Activated CD8-positive, alpha-beta memory T cell treated with anti-CD3 and anti-CD28 coated beads, Interleukin-2, amount 50 U/mL, for 24 hours (primary cell): ENCODE results near the gene NKAPD1.
"Not testable (repeated sequence)": the region's sequence is repeated elsewhere in the genome, so short reads cannot be mapped to it uniquely, and the experiment has no call there.

Experiments
- DNase-seq: peaks from one replicate; pipeline ENCODE4 v3.0.0-alpha.2; 2020; ENCODE audit errors: extremely low read depth

The NKAPD1 gene

DNA sequence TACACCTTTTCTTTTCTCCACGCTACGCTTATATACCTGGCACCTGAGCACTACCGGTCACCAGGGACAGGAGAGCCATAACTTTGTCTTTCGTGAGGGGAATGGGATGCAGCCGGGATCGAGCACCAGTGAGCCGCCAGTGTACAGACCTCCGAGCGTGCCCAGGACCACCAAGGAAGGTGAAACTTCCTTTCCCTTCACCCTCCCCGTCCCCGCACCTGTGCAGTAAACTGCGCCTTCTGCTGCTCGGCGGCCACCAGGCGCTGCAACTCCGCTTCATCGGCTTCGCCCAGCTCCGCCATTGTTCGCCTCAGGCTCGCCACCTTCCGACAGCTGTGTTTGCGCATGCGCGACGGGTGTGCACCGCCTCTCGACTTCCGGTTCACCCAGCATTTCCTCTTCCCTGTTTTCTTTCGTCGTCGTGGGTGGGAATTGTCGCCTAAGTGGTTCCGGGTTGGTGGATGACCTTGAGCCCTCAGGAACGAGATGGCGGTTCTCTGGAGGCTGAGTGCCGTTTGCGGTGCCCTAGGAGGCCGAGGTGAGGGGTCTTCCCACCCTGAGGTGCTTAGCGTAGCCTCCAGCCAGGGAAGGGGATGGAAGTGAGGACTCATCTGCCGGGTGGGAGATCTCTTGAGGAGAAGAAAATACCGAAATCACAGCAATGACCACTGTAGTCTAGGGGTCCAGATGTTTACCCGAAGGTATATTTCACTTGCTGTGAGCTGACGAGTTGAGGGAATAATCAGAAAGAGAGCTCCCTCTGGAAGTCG is 12.5 kb downstream of the NKAPD1 start, which contains the start of the genes SDHD and TIMM8B:
SDHD (plus strand) TSS at position 452 of the 770 bp plus-strand sequence; CDS start at position 487, 35 bp downstream.
TIMM8B (minus strand) TSS at position 335 of the 770 bp plus-strand sequence; CDS start at position 302, 33 bp downstream.
- peak; percentile 90 for DNase-seq

- DNase-seq: no peak
Observed at GRCh38 chr11:112087212-112087611, 13.1 kb downstream of the NKAPD1 start.

DNA sequence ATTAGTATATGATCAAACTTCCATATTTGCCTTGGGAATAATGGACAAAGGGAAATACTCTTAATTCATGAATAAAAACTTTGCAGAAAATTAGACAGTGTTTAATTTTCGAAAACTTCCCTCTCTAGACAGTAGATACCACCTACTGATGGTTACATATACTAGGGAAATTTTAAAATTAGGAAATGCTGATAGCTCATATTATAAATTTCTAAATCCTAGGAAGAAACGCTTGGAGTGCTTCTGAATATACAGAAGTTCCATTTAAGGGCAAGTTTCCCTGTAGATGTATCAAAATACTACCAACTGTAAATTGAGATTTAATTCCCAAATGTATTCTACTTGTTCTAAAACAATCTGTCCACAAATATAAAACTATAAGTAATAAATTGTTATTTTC is 21.2 kb downstream of the NKAPD1 start:
- not testable (repeated sequence) for DNase-seq

GRCh38 chr11:112096194-112096593 is 22.1 kb downstream of the NKAPD1 start:
- no peak for DNase-seq

- no peak for DNase-seq
Observed at GRCh38 chr11:112097734-112098528, 23.8 kb downstream of the NKAPD1 start.

DNA sequence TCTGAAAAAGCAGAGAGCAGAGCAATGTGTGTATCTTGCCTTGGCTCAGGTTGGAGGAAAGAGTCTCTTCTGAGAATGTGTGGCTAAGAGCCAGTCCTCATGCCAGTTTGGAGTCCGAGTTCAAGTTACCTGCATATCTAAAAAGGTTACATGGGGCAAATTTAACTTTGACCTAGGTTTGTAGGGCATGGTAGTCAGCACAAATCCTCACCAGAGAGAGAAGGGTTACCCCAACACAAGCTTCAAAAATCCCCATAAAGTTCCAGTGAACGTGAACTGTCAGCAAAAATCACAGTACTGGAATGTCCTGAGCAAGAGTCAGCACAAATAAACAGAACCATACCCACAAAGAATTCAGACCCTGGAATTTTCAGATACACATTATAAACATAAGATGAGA is 26.4 kb downstream of the NKAPD1 start:
- DNase-seq: no peak

GRCh38 chr11:112103446-112103845 is 29.3 kb downstream of the NKAPD1 start:
- DNase-seq: no peak

DNA sequence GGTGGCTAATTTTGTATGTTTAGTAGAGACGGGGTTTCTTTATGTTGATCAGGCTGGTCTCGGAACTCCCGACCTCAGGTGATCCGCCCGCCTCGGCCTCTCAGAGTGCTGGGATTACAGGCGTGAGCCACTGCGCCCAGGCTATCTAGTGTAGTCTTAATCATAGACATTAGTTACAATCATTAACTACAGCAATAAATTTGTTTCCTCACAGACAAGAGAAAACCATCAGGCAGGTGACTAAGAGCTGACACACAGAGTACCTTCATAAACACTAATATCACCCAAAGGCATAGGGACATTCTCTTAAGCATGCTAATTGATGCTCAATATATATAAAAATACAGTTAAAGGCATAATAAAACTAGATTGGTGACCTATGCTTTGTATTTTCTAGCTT is 32.0 kb downstream of the NKAPD1 start:
- DNase-seq: no peak

DNA sequence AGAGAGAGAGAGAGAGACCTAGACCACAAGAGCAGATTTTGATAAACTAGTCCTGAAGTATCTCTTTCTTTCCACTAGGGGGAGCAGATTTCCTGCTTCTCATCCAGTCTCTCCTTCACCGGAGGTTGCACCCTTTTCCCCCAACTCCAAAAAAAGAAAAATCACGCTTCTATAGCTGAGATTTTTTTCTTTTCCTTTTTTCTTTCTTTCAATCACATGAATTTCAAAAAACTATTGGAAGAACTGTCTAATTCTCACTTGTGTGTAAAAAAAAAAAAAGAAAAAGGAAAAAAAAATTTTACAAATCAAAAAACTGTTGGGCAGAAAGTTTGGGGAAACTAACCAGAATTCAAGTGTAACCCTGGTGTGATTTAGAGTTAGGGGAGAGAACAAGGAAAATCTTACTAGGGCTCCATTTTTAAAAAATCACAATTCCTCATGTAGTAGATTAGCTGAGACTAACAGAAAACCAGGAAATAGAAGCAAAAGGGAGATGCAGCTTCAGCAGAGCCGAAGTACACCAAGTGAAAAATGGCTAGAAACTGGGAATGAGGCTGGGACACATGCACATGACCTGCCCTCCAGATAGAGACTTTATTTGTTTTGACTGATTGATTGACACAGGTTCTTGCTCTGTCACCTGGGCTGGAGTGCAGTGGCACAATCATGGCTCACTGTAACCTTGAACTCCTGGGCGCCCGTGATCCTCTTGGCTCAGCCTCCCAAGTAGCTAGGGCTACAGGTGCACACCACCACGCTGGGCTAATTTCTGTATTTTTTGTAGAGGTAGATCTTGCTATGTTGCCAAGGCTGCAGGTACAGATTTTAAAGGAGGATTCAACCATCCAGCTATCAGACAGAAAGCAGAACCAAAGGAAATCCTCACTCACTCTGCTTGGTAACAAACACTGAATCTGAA is 39.7 kb downstream of the NKAPD1 start:
- no peak for DNase-seq

- DNase-seq: no peak
Observed at GRCh38 chr11:112114460-112114859, 40.4 kb downstream of the NKAPD1 start.

- DNase-seq: no peak
Observed at GRCh38 chr11:112115386-112115785, 41.3 kb downstream of the NKAPD1 start.

DNA sequence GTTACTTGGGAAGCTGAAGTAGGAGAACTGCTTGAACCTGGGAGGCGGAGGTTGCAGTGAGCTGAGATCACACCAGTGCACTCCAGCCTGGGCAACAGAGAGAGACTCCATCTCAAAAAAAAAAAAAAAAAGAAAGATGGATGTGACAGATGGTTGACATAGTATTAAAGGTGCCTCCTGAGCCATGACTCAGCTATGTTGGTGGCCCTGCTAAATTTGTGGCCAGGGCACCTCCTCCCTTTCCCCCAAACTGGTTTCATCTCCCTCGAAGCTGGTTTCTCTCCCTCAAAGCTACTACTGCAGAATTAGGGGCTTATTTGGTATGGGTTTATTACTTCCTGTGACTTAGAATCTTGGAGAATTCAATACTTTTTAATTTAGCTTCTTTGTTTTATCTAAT is 44.1 kb downstream of the NKAPD1 start:
- no peak for DNase-seq

- DNase-seq: no peak
Observed at GRCh38 chr11:112121981-112122615, 48.0 kb downstream of the NKAPD1 start.

DNA sequence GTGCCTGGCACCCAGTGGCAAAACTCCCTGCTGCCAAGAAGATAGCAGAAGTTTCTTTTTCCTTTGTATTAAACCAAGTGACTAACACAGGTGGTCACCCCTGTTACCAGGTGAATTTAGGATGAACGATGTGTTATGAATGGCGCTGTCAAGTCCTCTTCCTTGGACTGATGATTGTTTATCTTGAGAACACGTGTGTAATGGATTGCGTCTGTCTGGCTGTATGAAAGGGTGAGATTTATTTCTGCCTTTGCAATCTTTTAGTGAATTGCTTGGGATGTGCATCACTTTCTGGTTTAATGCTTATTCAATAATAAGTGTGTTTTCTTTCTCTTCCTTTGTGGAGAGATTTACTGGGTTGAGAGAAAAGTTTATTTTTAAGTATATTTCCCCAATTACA is 49.0 kb downstream of the NKAPD1 start:
- no peak for DNase-seq

DNA sequence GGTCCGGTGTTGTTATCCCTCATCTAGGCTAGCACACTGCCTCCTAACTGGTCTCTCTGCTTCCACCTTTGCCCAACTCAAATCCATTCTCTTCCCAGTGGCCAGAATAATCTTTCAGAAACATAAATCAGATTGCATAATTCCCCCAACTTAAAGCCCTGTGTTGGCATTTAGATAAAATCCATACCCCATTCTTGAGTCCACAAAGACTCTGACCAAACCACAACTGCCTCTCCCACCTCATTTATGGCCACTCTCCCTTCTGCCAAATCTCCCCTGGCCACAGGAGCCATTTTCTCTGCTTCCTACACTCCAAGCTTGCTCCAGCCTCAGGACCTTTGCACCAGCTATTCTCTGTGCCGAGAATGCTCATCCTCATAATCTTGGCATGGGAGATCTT is 53.0 kb downstream of the NKAPD1 start:
- DNase-seq: no peak

GRCh38 chr11:112128483-112129121 is 54.5 kb downstream of the NKAPD1 start:
- no peak for DNase-seq

GRCh38 chr11:112129656-112130055 is 55.6 kb downstream of the NKAPD1 start:
- DNase-seq: no peak

DNA sequence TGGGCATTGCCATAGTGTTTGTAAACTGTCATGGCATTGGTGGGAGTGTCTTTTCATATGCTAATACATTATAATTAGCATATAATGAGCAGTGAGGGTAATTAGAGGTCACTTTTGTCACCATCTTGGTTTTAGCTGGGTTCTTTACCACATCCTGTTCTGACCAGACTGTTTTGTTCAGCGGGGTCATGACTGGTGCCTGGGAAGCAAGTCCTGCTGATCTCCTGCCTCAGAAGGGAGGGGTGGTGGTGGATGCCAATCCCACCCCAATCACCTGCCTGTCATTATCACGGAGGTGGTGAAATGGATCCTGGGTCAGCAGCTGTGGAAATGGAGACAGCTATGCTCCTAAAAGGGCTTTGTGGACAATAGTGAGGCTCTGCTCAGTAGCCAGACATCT is 58.6 kb downstream of the NKAPD1 start:
- DNase-seq: no peak

DNA sequence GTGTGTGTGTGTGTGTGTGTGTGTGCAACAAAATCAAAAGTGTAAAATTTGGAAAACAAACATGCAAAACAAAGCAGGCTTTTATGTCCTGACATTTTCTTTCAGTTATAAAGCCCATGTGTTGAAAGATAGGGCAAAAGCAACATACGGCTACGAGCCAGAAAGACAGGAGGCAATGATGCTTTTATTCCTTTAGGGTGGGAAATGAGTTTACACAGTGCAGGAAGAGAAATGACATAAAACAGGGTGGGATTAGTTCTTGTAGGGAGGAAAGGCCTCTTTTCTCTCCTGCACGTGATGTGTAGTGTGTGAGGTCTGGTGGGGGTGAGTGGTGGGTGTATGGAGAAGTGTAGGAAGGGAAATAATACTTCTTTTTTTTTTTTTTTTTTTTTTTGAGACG is 60.4 kb downstream of the NKAPD1 start:
- no peak for DNase-seq
